ENCODE data around the gene ACBD3.
A peak's percentile ranks its signal among the peaks of the same experiment; 100 is the strongest.

Gene ACBD3

GRCh38 chr1:226111098-226111882 is 75.3 kb downstream of the ACBD3 start:
- DNase-seq (ENCODE audit: low spot score) = peak; percentile 53
- no peak for TF ChIP-seq CTCF (IDR thresholded peaks at IDR 0.05; ENCODE audit: extremely low read depth, missing control alignments)

- peak; percentile 98 for DNase-seq (ENCODE audit: low spot score)
- TF ChIP-seq CTCF (IDR thresholded peaks at IDR 0.05; ENCODE audit: extremely low read depth, missing control alignments) = no peak
Observed at GRCh38 chr1:226110249-226111097, 76.1 kb downstream of the ACBD3 start.

GRCh38 chr1:226109829-226110248 is 76.7 kb downstream of the ACBD3 start:
- DNase-seq (ENCODE audit: low spot score) = peak; percentile 97
- no peak for TF ChIP-seq CTCF (IDR thresholded peaks at IDR 0.05; ENCODE audit: extremely low read depth, missing control alignments)

- DNase-seq (ENCODE audit: low spot score) = no peak
Observed at GRCh38 chr1:226108935-226109828, 77.4 kb downstream of the ACBD3 start.

GRCh38 chr1:226107471-226108460 is 78.8 kb downstream of the ACBD3 start:
- peak; percentile 33 for TF ChIP-seq CTCF (IDR thresholded peaks at IDR 0.05; ENCODE audit: extremely low read depth, missing control alignments)
- peak; percentile 59 for DNase-seq (ENCODE audit: low spot score)

More at GRCh38 chr1:226108935-226109828, 77.4 kb downstream of the ACBD3 start:
- TF ChIP-seq CTCF (IDR thresholded peaks at IDR 0.05; ENCODE audit: extremely low read depth, missing control alignments) = no peak

GRCh38 chr1:226104671-226105121 is 81.8 kb downstream of the ACBD3 start:
- no peak for TF ChIP-seq CTCF (IDR thresholded peaks at IDR 0.05; ENCODE audit: extremely low read depth, missing control alignments)
- no peak for DNase-seq (ENCODE audit: low spot score)
